Naive thymus-derived CD8-positive, alpha-beta T cell (primary cell): Measurements from ENCODE around the gene EHD4. TPM values are rescaled to one million over a fixed set of nuclear protein-coding genes. Genes with fewer than 3 reads are reported as not detected.
A peak's percentile ranks its signal among the peaks of the same experiment; 100 is the strongest.

Source experiments
- ATAC-seq, 2 donors: fragments of 150-1000 bp; cut with Tn5 transposase in 1 of 2; sonication (Bioruptor Pico), chemical (Tn5 transposase) in 1 of 2; 1 replicate in 1 of 2; 2 replicates in 1 of 2; pipeline ENCODE4 v1.10.0; 2021; ENCODE audit warnings: mild to moderate bottlenecking in 2 of 2, moderate library complexity in 2 of 2
- POLR2A ChIA-PET: fragments of 350-600 bp; sonication (Branson Sonifier 250); formaldehyde crosslinking; loops from one replicate; lab custom pipeline; 2021; ENCODE audit warnings: antibody characterized with exemption; lab: Charles Lee
- DNase-seq, 10 donors: peaks; one replicate each; pipeline versions ENCODE4 v3.0.0 to v3.0.0-alpha.2; 2020 to 2022
- H3K27ac Mint-ChIP-seq, 10 donors: one replicate each; pipeline ENCODE4 v1.8.0; 2020 to 2022; ENCODE audit warnings: mild to moderate bottlenecking in 10 of 10, mixed read lengths in 10 of 10, moderate library complexity in 4 of 10, inconsistent platforms in 1 of 10
- H3K27me3 Mint-ChIP-seq, 5 donors: one replicate each; pipeline ENCODE4 v1.8.0; 2021 to 2022; ENCODE audit warnings: mixed read lengths in 5 of 5
- H3K36me3 Mint-ChIP-seq, 3 donors: one replicate each; pipeline ENCODE4 v1.8.0; 2020 to 2022; ENCODE audit warnings: mixed read lengths in 3 of 3, mild to moderate bottlenecking in 2 of 3, inconsistent platforms in 1 of 3
- H3K4me1 Mint-ChIP-seq, 4 donors: one replicate each; pipeline ENCODE4 v1.8.0; 2021 to 2022; ENCODE audit warnings: mixed read lengths in 4 of 4
- H3K4me3 Mint-ChIP-seq, 10 donors: one replicate each; pipeline ENCODE4 v1.8.0; 2020 to 2022; ENCODE audit warnings: mild to moderate bottlenecking in 10 of 10, mixed read lengths in 10 of 10, moderate library complexity in 6 of 10, inconsistent platforms in 1 of 10
- H3K9me3 Mint-ChIP-seq, 9 donors: one replicate each; pipeline ENCODE4 v1.8.0; 2020 to 2022; ENCODE audit warnings: mixed read lengths in 9 of 9, mild to moderate bottlenecking in 3 of 9, inconsistent platforms in 1 of 9, moderate library complexity in 1 of 9
- polyA plus RNA-seq, 3 donors: library from polyadenylated mRNA; unstranded; fragments of 300-500 nt; fragmentation: Illumina TruSeq; gene quantifications; one replicate each; pipeline ENCODE4 v1.2.3, GENCODE V29; 2021
- total RNA-seq, 8 experiments: library from RNA in 2 of 8; stranded (reverse) in 2 of 8; gene quantifications; one replicate each; pipeline ENCODE4 v1.2.3 and lab custom pipeline; 2021 to 2026

The EHD4 gene
- total and polyA plus RNA-seq, 5 experiments from 2014 or later = 5.2 to 10.4 (median 7.6) TPM

DNA sequence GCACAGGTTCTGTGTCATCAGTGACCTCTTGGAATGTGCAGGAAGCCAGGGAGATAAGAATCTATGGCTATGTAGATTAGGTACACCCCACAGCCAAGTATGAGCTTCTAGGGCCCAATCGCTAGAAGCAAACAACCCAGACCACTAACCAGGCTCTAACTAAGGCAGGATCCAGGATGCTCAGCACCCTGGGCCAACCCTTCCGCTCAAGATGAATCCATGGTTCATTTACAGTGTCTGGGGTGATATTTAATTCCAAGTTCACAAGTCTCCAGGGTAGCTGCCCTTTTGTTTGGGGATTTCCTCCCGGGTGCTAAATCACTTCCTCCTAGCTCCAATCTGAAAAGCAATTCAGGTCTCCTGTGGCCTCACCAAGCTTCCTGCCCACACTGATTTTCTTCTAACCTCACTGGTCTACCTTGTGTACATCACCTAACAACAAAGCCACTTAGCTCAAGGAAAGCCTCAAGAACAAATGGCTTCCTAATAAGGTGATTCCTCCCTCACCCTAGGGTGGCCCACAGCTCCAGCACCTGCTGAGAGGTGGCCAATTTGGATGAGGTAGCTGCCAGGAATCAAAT is 2.4 kb downstream of the EHD4 start:
- Mint-ChIP-seq H3K36me3 (peaks cover 0 to 2% (median 2%) of the 10 kb centered on the region in 3 donors), H3K4me3 (peak overlapping the region; percentile 32 to 96 (median 88)), H3K4me1 (peaks cover 29 to 65% (median 56%) of the 10 kb centered on the region in 4 donors), H3K27me3 (peaks cover 2 to 15% (median 3%) of the 10 kb centered on the region in 5 donors), H3K9me3 (no peaks in the 10 kb centered on the region), H3K27ac (peak overlapping the region; percentile 33 to 97 (median 96))
- ATAC-seq (peak in 1 of 2 donors; percentile 17), DNase-seq (peak in 8 of 10 donors; percentile 12 to 43 (median 28))
- POLR2A ChIA-PET = interaction anchor here (1.2 to 1.5 kb wide), 4 partner anchors 9 to 520 kb away, joined by 3 to 12 read pairs (median 3); partner anchors contain the start of gene ZNF106

DNA sequence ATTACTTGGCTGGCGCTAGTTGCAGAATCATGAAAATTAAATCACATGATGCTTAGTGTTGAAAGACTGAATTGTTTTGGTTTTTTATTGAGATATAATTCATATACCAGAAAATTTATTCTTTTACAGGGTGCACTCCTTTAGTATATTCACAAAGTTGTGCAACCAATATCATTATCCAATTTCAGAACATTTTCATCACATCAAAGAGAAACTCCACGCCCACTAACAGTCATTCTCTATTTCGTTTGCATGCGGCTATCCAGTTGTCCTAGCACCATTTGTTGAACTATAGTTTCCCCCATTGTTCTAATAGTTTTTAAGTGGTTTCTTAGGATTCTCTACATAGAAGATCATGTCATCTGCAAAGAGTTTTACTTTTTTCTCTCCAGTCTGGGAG is 3.7 kb downstream of the EHD4 start:
- Mint-ChIP-seq H3K4me1 (peaks cover 29 to 65% (median 56%) of the 10 kb centered on the region in 4 donors), H3K36me3 (peaks cover 0 to 2% (median 2%) of the 10 kb centered on the region in 3 donors), H3K27ac (peak overlapping the region in 3 of 10 donors; percentile 23 to 72 (median 50)), H3K27me3 (peaks cover 0 to 2% (median 0%) of the 10 kb centered on the region in 5 donors), H3K4me3 (no peak overlapping the region), H3K9me3 (no peaks in the 10 kb centered on the region)
- no peak for ATAC-seq
- no peak for DNase-seq
- POLR2A ChIA-PET = interaction anchor here (0.8 to 1.5 kb wide), 2 partner anchors 8 to 27 kb away, joined by 3 read pairs; no protein-coding TSS in a partner anchor

GRCh38 chr15:41967506-41968206 is 4.7 kb downstream of the EHD4 start:
- Mint-ChIP-seq H3K4me3 (peak overlapping the region in 1 of 10 donors; percentile 52), H3K36me3 (peaks cover 0 to 2% (median 2%) of the 10 kb centered on the region in 3 donors), H3K9me3 (no peaks in the 10 kb centered on the region), H3K4me1 (peaks cover 26 to 59% (median 51%) of the 10 kb centered on the region in 4 donors), H3K27me3 (peaks cover 0 to 1% (median 0%) of the 10 kb centered on the region in 5 donors), H3K27ac (peak overlapping the region in 7 of 10 donors; percentile 4 to 86 (median 71))
- POLR2A ChIA-PET = interaction anchor here (0.8 to 1.2 kb wide), 2 partner anchors 26 to 31 kb away, joined by 3 to 4 read pairs; no protein-coding TSS in a partner anchor
- peak in 1 of 10 donors; percentile 10 for DNase-seq
- ATAC-seq = no peak

- Mint-ChIP-seq H3K4me1 (peaks cover 27 to 57% (median 49%) of the 10 kb centered on the region in 4 donors), H3K27me3 (no peaks in the 10 kb centered on the region), H3K27ac (peak overlapping the region in 7 of 10 donors; percentile 1 to 54 (median 25)), H3K9me3 (peaks cover 0 to under 1% (median 0%) of the 10 kb centered on the region in 9 donors), H3K36me3 (peaks cover 2 to 5% (median 4%) of the 10 kb centered on the region in 3 donors), H3K4me3 (no peak overlapping the region)
- no peak for ATAC-seq
- no peak for DNase-seq
- POLR2A ChIA-PET = interaction anchor here (1.2 kb wide), 1 partner anchor 30 kb away, joined by 4 read pairs; no protein-coding TSS in a partner anchor
Measured at GRCh38 chr15:41966920-41967465, 5.4 kb downstream of the EHD4 start.

DNA sequence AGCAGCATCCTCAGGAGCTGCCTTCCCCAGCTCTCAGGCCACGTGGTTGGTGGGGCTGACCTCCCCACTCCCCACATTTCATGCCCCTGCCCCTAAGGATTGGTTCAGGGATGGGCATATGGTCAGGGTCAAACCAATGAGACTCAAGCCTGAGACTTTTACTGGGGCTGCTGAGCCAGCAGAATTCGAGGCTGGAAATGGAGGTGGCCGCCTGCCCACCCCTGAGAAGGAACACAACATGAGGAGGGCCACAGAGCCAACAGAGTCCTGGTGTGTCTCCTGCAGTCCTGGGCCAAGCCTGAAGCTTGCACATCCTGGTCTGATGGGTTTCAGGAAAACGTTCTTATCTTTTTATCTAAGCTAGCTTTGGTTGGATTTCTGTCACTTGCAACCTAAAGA is 5.9 kb downstream of the EHD4 start:
- peak overlapping the region in 5 of 10 donors; percentile 48 to 92 (median 87) for H3K27ac Mint-ChIP-seq
- no peak for ATAC-seq
- H3K4me3 Mint-ChIP-seq = no peak overlapping the region
- H3K9me3 Mint-ChIP-seq = peaks cover 0 to 4% (median 0%) of the 10 kb centered on the region in 9 donors
- peaks cover 2 to 8% (median 8%) of the 10 kb centered on the region in 3 donors for H3K36me3 Mint-ChIP-seq
- H3K27me3 Mint-ChIP-seq = no peaks in the 10 kb centered on the region
- no peak for DNase-seq
- H3K4me1 Mint-ChIP-seq = peaks cover 31 to 56% (median 53%) of the 10 kb centered on the region in 4 donors
- POLR2A ChIA-PET = interaction anchor here (1.2 kb wide), 1 partner anchor 29 kb away, joined by 4 read pairs; no protein-coding TSS in a partner anchor

GRCh38 chr15:41965441-41966413 is 6.6 kb downstream of the EHD4 start:
- POLR2A ChIA-PET = no interaction called here
- no peak overlapping the region for H3K4me3 Mint-ChIP-seq

DNA sequence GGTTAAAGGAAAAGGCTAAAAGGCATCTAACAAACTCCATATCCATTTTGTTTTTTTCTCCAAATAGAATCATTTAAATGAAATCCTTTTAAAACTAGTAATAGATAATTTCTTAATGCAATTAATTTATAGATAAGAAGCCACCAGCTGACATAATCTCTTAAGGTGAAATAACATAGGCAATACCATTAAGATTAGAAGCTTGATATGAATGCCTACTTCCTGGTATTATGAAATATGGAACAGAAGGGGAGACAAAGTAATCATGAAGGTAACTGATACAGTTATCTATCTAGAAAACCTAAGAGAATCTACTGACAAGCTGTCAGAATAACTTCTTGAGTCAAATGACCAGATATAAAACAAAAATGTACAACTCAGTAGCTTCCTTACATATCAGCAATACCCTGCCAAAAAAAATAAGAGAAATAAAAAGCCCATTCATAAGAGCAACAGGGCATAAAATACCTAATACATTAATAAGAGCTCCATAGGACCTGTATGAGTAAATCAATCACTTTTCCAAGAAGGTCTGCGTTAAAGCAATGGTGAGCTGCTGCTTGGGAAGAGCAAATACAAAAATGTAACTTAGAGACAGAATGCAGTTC is 10.7 kb downstream of the EHD4 start:
- Mint-ChIP-seq H3K4me1 (peaks cover 14 to 28% (median 18%) of the 10 kb centered on the region in 4 donors), H3K27ac (peak overlapping the region in 1 of 10 donors; percentile 34), H3K27me3 (no peaks in the 10 kb centered on the region), H3K9me3 (peaks cover 0 to 4% (median 0%) of the 10 kb centered on the region in 9 donors), H3K36me3 (peaks cover 8 to 14% (median 8%) of the 10 kb centered on the region in 3 donors), H3K4me3 (no peak overlapping the region)
- ATAC-seq (no peak), DNase-seq (no peak)
- POLR2A ChIA-PET = interaction anchor here (1.1 kb wide), 1 partner anchor 11 kb away, joined by 5 read pairs; the partner anchor contains the start of gene EHD4

More at GRCh38 chr15:41965441-41966413, 6.6 kb downstream of the EHD4 start:
- Mint-ChIP-seq H3K9me3 (peaks cover 0 to 4% (median 0%) of the 10 kb centered on the region in 9 donors), H3K27me3 (no peaks in the 10 kb centered on the region), H3K4me1 (peaks cover 30 to 56% (median 50%) of the 10 kb centered on the region in 4 donors), H3K27ac (peak overlapping the region in 5 of 10 donors; percentile 7 to 92 (median 87)), H3K36me3 (peaks cover 2 to 8% (median 8%) of the 10 kb centered on the region in 3 donors)
- ATAC-seq (no peak), DNase-seq (no peak)

- Mint-ChIP-seq H3K4me1 (peaks cover 11 to 21% (median 14%) of the 10 kb centered on the region in 4 donors), H3K4me3 (no peak overlapping the region), H3K36me3 (peaks cover 8 to 14% (median 8%) of the 10 kb centered on the region in 3 donors), H3K9me3 (peaks cover 0 to 4% (median 0%) of the 10 kb centered on the region in 9 donors), H3K27me3 (no peaks in the 10 kb centered on the region), H3K27ac (no peak overlapping the region)
- DNase-seq = no peak
- POLR2A ChIA-PET = interaction anchor here (0.7 to 1.2 kb wide), 3 partner anchors 8 to 301 kb away, joined by 3 to 8 read pairs (median 5); partner anchors contain the start of genes EHD4 and MGA
- ATAC-seq = no peak
Measured at GRCh38 chr15:41961001-41961518, 11.3 kb downstream of the EHD4 start.

- no peak for DNase-seq
- POLR2A ChIA-PET = interaction anchor here (1.4 kb wide), 1 partner anchor 15 kb away, joined by 3 read pairs; the partner anchor contains the start of gene EHD4
Measured at GRCh38 chr15:41958002-41958420, 14.3 kb downstream of the EHD4 start.

DNA sequence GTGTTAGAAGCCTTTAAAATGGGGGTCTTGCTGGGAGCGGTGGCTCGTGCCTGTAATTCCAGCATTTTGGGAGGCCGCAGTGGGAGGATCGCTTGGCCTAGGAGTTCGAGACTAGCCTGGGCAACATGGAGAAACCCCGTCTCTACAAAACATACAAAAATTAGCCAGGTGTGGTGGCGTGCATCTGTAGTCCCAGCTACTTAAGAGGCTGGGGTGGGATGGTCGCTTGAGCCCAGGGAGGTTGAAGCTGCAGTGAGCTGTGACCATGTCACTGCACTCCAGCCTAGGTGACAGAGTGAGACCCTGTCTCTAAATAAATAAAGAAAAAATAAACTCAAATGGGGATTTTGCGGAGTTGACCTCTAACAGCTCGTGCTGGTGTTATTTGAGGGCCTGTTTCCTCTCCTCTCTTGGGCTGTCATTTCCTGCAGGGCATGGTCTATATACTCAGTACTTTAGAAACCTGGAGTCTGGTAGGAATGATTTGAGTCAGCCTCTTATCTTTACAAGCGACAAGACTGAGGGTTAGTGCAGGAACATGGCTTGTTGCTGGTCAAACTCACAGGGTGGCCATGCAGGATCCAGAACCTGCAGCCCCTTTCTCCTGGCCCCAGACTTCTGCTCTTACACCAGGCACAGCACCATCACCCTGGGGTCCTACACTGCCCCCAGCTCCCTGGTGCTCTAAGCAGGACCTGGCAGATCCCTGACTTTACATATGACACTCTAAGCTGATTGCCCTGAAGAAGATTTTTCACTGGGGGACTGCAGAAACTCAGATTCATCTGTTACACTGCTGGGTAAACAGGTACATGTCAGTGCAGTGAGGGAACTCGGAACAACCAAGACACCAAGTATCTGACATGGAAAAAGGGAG is 15.1 kb downstream of the EHD4 start:
- no peak for DNase-seq
- peaks cover 8 to 18% (median 13%) of the 10 kb centered on the region in 4 donors for H3K4me1 Mint-ChIP-seq
- H3K9me3 Mint-ChIP-seq = peaks cover 0 to 4% (median 0%) of the 10 kb centered on the region in 9 donors
- no peaks in the 10 kb centered on the region for H3K27me3 Mint-ChIP-seq
- no peak overlapping the region for H3K4me3 Mint-ChIP-seq
- peaks cover 7 to 28% (median 19%) of the 10 kb centered on the region in 3 donors for H3K36me3 Mint-ChIP-seq
- POLR2A ChIA-PET = interaction anchor here (1.4 kb wide), 1 partner anchor 15 kb away, joined by 3 read pairs; the partner anchor contains the start of gene EHD4
- H3K27ac Mint-ChIP-seq = peak overlapping the region in 2 of 10 donors; percentile 28 to 34
- ATAC-seq = no peak

More at GRCh38 chr15:41958002-41958420, 14.3 kb downstream of the EHD4 start:
- peaks cover 0 to 4% (median 0%) of the 10 kb centered on the region in 9 donors for H3K9me3 Mint-ChIP-seq
- H3K4me1 Mint-ChIP-seq = peaks cover 8 to 18% (median 13%) of the 10 kb centered on the region in 4 donors
- no peak overlapping the region for H3K4me3 Mint-ChIP-seq
- H3K27ac Mint-ChIP-seq = no peak overlapping the region
- no peaks in the 10 kb centered on the region for H3K27me3 Mint-ChIP-seq
- H3K36me3 Mint-ChIP-seq = peaks cover 8 to 21% (median 13%) of the 10 kb centered on the region in 3 donors
- no peak for ATAC-seq
